Stomach (tissue), 9 donors: ENCODE data around the gene GGACT. TPM values are rescaled to one million over a fixed set of nuclear protein-coding genes. Genes with fewer than 3 reads are reported as not detected.
"Not testable (repeated sequence)": the region's sequence is repeated elsewhere in the genome, so short reads cannot be mapped to it uniquely, and the experiment has no call there.

Experiments used
- DNase-seq, 2 donors: peaks; one replicate each; pipeline versions ENCODE4 v3.0.0 to v3.0.0-alpha.2; 2013 to 2019
- H3K27ac ChIP-seq, 5 donors: fragments of 200-600 bp in 4 of 5; sonication (generic) in 4 of 5; one replicate each; pipeline ENCODE4 v1.5.1; 2013 to 2019; ENCODE audit warnings: mild to moderate bottlenecking in 1 of 5, moderate library complexity in 1 of 5
- H3K27me3 ChIP-seq, 3 donors: fragments of 200-600 bp; sonication (generic); one replicate each; pipeline ENCODE4 v1.5.1; 2017 to 2019; ENCODE audit warnings: mixed run types in 1 of 3
- H3K36me3 ChIP-seq, 4 donors: fragments of 200-600 bp; sonication (generic); 1 replicate in 3 of 4; 2 replicates in 1 of 4; pipeline ENCODE4 v1.5.1; 2016 to 2019
- H3K4me1 ChIP-seq, 4 donors: fragments of 200-600 bp; sonication (generic); one replicate each; pipeline ENCODE4 v1.5.1; 2016 to 2019
- H3K4me3 ChIP-seq, 4 donors: fragments of 200-600 bp; sonication (generic) in 3 of 4; one replicate each; pipeline ENCODE4 v1.5.1; 2016 to 2019; ENCODE audit warnings: mild to moderate bottlenecking in 1 of 4
- H3K9me3 ChIP-seq, 4 donors: fragments of 200-600 bp; sonication (generic); one replicate each; pipeline ENCODE4 v1.5.1; 2016 to 2019
- CTCF ChIP-seq, 7 experiments: fragments of 450-650 bp in 4 of 7; fragments of 200-600 bp in 3 of 7; sonication (generic) in 3 of 7; IDR thresholded peaks; one replicate each; pipeline ENCODE4 v1.5.1; 2016 to 2019; ENCODE audit warnings: antibody characterized with exemption in 7 of 7, control low read depth in 2 of 7, mild to moderate bottlenecking in 1 of 7
- EP300 ChIP-seq: sonication (generic); formaldehyde crosslinking; IDR thresholded peaks from one replicate; pipeline ENCODE4 v1.6.1; 2017; ENCODE audit warnings: antibody characterized with exemption
- POLR2A ChIP-seq, 4 donors: fragments of 450-650 bp; IDR thresholded peaks; one replicate each; pipeline ENCODE4 v1.6.1; 2016; ENCODE audit warnings: antibody characterized with exemption in 4 of 4, control low read depth in 2 of 4, mild to moderate bottlenecking in 1 of 4, moderate library complexity in 1 of 4
- POLR2AphosphoS5 ChIP-seq, 3 donors: sonication (generic); formaldehyde crosslinking; IDR thresholded peaks; one replicate each; pipeline ENCODE4 v1.6.1; 2016; ENCODE audit warnings: antibody characterized with exemption in 3 of 3
- WGBS, 5 donors: extraction: QIAGEN DNeasy Blood & Tissue Kit in 3 of 5; methylation state at CpG; one replicate each; pipeline versions ENCODE4 v1.1.5 to v1.1.7; 2013 to 2018; 5-methylcytosine and 5-hydroxymethylcytosine counted together
- intact Hi-C: fragments of 100-400 bp; cut with DNase I; formaldehyde crosslinking; loops from one replicate; pipeline ENCODE4 v1.15.1; 2023; ENCODE audit warnings: low total_unique reads
- polyA plus RNA-seq, 3 donors: library from polyadenylated mRNA; stranded (reverse); fragments of 200-250 nt; gene quantifications; one replicate each; pipeline ENCODE4 v1.2.3, GENCODE V29; 2013
- total RNA-seq, 5 donors: library from RNA; depleted of rRNA; stranded (reverse); fragments of >200 nt; gene quantifications; one replicate each; pipeline versions ENCODE4 v1.1.0 to v1.2.3, GENCODE V29; 2014 to 2016
- donor health status: healthy with polysubstance abuse.
- donor health status: Bipolar disorder and iron deficiency.
- donor health status: healthy.

Gene GGACT
- total and polyA plus RNA-seq, 8 donors: 1.4 to 13.2 (median 6.0) TPM

DNA sequence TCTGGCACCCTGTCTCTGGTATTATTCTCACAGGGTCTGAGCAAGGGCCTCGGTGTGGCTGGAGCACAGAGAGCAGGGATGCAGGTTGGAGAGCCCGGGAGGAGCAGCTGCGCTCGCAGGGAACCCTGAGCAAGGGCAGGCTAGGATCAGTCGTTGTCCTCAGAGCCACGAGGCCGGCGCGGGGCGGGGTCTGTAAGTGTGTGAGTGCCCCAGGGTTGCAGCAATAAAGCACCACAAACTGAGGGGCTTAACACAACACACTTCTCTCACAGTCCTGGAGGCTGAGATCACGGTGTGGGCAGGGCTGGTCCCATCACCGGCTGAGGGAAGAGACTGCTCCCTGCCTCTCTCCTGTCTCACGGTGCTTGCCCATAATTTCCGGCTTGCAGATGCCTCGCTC lies 38.5 kb upstream of the GGACT start:
- Histone ChIP-seq H3K9me3 (no peaks in the 10 kb centered on the region), H3K4me1 (no peaks in the 10 kb centered on the region), H3K36me3 (peaks cover 20 to 87% (median 81%) of the 10 kb centered on the region in 4 donors), H3K27me3 (no peaks in the 10 kb centered on the region), H3K4me3 (no peak overlapping the region), H3K27ac (no peak overlapping the region)
- TF ChIP-seq EP300: no peak
- intact Hi-C loops: no loop called here
- no peak for DNase-seq
- WGBS, 5 donors: 91 to 96% (median 93%) methylated on average over 15 of the region's 15 CpGs

- H3K4me3 ChIP-seq: no peak overlapping the region
- H3K9me3 ChIP-seq: no peaks in the 10 kb centered on the region
- H3K27ac ChIP-seq: no peak overlapping the region
- no peaks in the 10 kb centered on the region for H3K27me3 ChIP-seq
- DNase-seq: no peak
- TF ChIP-seq EP300 (no peak), POLR2AphosphoS5 (IDR thresholded peaks at IDR 0.05) (no peak), CTCF (IDR thresholded peaks at IDR 0.05) (no peak), POLR2A (IDR thresholded peaks at IDR 0.05) (no peak)
- intact Hi-C loops: no loop called here
- 72 to 92% (median 86%) methylated on average over 9 of the region's 9 CpGs for WGBS, 5 donors
- peaks cover 19 to 89% (median 82%) of the 10 kb centered on the region in 4 donors for H3K36me3 ChIP-seq
- no peaks in the 10 kb centered on the region for H3K4me1 ChIP-seq
Measured at GRCh38 chr13:100625447-100625846, 36.9 kb upstream of the GGACT start.

DNA sequence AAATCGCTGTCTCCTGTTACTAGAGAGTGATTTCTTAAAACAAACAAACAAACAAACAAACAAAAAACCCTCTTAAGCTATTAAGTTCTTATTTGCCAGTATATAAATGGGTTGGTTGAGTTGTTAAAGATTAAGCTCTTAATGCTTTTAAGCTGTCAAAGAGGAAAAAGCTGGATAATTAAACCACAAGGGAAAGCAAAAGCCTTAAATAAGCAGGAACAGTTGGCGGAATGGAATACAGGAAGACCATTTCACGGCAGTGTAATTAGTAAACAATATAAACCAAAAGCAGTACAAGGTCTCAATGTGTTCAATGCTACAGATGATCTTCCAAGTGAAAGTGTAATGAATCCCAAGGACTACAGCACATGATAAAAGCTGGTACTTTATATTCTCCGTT lies 32.2 kb upstream of the GGACT start:
- no peaks in the 10 kb centered on the region for H3K27me3 ChIP-seq
- H3K9me3 ChIP-seq: no peaks in the 10 kb centered on the region
- no peak overlapping the region for H3K4me3 ChIP-seq
- H3K27ac ChIP-seq: no peak overlapping the region
- H3K36me3 ChIP-seq: peaks cover 8 to 48% (median 40%) of the 10 kb centered on the region in 4 donors
- intact Hi-C loops: no loop called here
- 79 to 91% (median 86%) methylated on average over 4 of the region's 4 CpGs for WGBS, 5 donors
- TF ChIP-seq POLR2AphosphoS5 (IDR thresholded peaks at IDR 0.05): no peak
- TF ChIP-seq CTCF (IDR thresholded peaks at IDR 0.05): no peak
- no peak for TF ChIP-seq POLR2A (IDR thresholded peaks at IDR 0.05)
- TF ChIP-seq EP300: no peak
- no peak for DNase-seq
- H3K4me1 ChIP-seq: no peaks in the 10 kb centered on the region

GRCh38 chr13:100619940-100620339 lies 31.4 kb upstream of the GGACT start:
- Histone ChIP-seq H3K9me3 (no peaks in the 10 kb centered on the region), H3K36me3 (peaks cover 0 to 40% (median 32%) of the 10 kb centered on the region in 4 donors), H3K4me1 (no peaks in the 10 kb centered on the region), H3K4me3 (no peak overlapping the region), H3K27ac (no peak overlapping the region), H3K27me3 (no peaks in the 10 kb centered on the region)
- DNase-seq: no peak
- intact Hi-C loops: no loop called here
- WGBS, 5 donors: 84 to 93% (median 90%) methylated on average over 2 of the region's 2 CpGs
- no peak for TF ChIP-seq POLR2AphosphoS5 (IDR thresholded peaks at IDR 0.05)
- TF ChIP-seq EP300: no peak
- TF ChIP-seq POLR2A (IDR thresholded peaks at IDR 0.05): no peak
- TF ChIP-seq CTCF (IDR thresholded peaks at IDR 0.05): no peak

GRCh38 chr13:100618897-100619296 lies 30.3 kb upstream of the GGACT start:
- H3K9me3 ChIP-seq, intact Hi-C loops, DNase-seq, H3K27ac ChIP-seq, H3K27me3 ChIP-seq, H3K4me1 ChIP-seq, H3K4me3 ChIP-seq: not testable (repeated sequence)
- 95 to 98% (median 96%) methylated on average over 16 to 22 of the region's 24 CpGs for WGBS, 5 donors
- peaks cover 0 to 31% (median 21%) of the 10 kb centered on the region in 4 donors for H3K36me3 ChIP-seq
